CD4-positive, alpha-beta T cell treated with Interleukin-21 for 1 hour (primary cell): ENCODE measurements around the gene ZNF444.
A peak's percentile ranks its signal among the peaks of the same experiment; 100 is the strongest.

Experiments used
- DNase-seq: peaks from one replicate; pipeline ENCODE4 v3.0.0-alpha.2; 2020

The ZNF444 gene

GRCh38 chr19:56123266-56123891 is 17.7 kb upstream of the ZNF444 start:
- no peak for DNase-seq

GRCh38 chr19:56124578-56124977 is 16.5 kb upstream of the ZNF444 start:
- peak; percentile 29 for DNase-seq

- no peak for DNase-seq
Observed at GRCh38 chr19:56125806-56126590, 15.1 kb upstream of the ZNF444 start.

- DNase-seq = no peak
Observed at GRCh38 chr19:56126983-56127780, 13.9 kb upstream of the ZNF444 start.

- no peak for DNase-seq
Observed at GRCh38 chr19:56130006-56130405, 11.1 kb upstream of the ZNF444 start.

GRCh38 chr19:56131651-56132050 is 9.4 kb upstream of the ZNF444 start:
- DNase-seq = no peak

GRCh38 chr19:56132316-56132822 is 8.7 kb upstream of the ZNF444 start:
- no peak for DNase-seq

- DNase-seq = no peak
Observed at GRCh38 chr19:56133858-56134653, 7.0 kb upstream of the ZNF444 start.

- no peak for DNase-seq
Observed at GRCh38 chr19:56134654-56134921, 6.5 kb upstream of the ZNF444 start.

- DNase-seq = no peak
Observed at GRCh38 chr19:56136362-56136761, 4.7 kb upstream of the ZNF444 start.

GRCh38 chr19:56137405-56137804 is 3.7 kb upstream of the ZNF444 start:
- no peak for DNase-seq

GRCh38 chr19:56138069-56138468 is 3.0 kb upstream of the ZNF444 start:
- no peak for DNase-seq

- no peak for DNase-seq
Observed at GRCh38 chr19:56139847-56140582, 1.1 kb upstream of the ZNF444 start.

- DNase-seq = peak; percentile 37
Observed at GRCh38 chr19:56141417-56141993, 418 bp downstream of the ZNF444 start.

- DNase-seq = no peak
Observed at GRCh38 chr19:56142087-56142787, 1.1 kb downstream of the ZNF444 start.

- DNase-seq = no peak
Observed at GRCh38 chr19:56142897-56143434, 1.9 kb downstream of the ZNF444 start.

- DNase-seq = no peak
Observed at GRCh38 chr19:56144376-56144775, 3.3 kb downstream of the ZNF444 start.

GRCh38 chr19:56144831-56145230 is 3.7 kb downstream of the ZNF444 start:
- no peak for DNase-seq

- no peak for DNase-seq
Observed at GRCh38 chr19:56145698-56146097, 4.6 kb downstream of the ZNF444 start.

GRCh38 chr19:56146904-56147303 is 5.8 kb downstream of the ZNF444 start:
- no peak for DNase-seq

- no peak for DNase-seq
Observed at GRCh38 chr19:56147307-56147706, 6.2 kb downstream of the ZNF444 start.
